ENCODE results near the gene MRPS12.

MRPS12 gene

GRCh38 chr19:38978326-38978689 is 47.6 kb downstream of the MRPS12 start:
- DNase-seq = no peak

- no peak for DNase-seq
Observed at GRCh38 chr19:38979812-38980211, 49.1 kb downstream of the MRPS12 start.

GRCh38 chr19:38980583-38981374 is 50.0 kb downstream of the MRPS12 start:
- DNase-seq = no peak

Measured in NCI-H2107 (cell line).